GM06990 (cell line): ENCODE measurements around the gene TRAF3.

Experiments
- DNase-seq: peaks from one replicate; pipeline ENCODE4 v3.0.0-alpha.2; 2011; ENCODE audit not compliant: insufficient read length; ENCODE audit errors: extremely low read depth
- H3K27me3 ChIP-seq: replicated peaks from 2 replicates; pipeline ENCODE4 v1.6.0; 2011; ENCODE audit warnings: low read length; ENCODE audit not compliant: control insufficient read depth, insufficient read depth
- H3K36me3 ChIP-seq: 2 replicates; pipeline ENCODE4 v1.5.1; 2011; ENCODE audit warnings: low read length; ENCODE audit not compliant: control insufficient read depth, insufficient read depth
- H3K4me3 ChIP-seq: replicated peaks from 2 replicates; pipeline ENCODE4 v1.5.1; 2011; ENCODE audit warnings: low read depth, mild to moderate bottlenecking, control low read depth, low read length
- TF ChIP-seq, protein P1 (sequence below): IDR thresholded peaks from 2 replicates; pipeline ENCODE4 v1.5.1; 2011; ENCODE audit warnings: low read length, control low read depth, mild to moderate bottlenecking, inconsistent platforms; ENCODE audit not compliant: insufficient read depth, poor library complexity, severe bottlenecking

Gene TRAF3

DNA sequence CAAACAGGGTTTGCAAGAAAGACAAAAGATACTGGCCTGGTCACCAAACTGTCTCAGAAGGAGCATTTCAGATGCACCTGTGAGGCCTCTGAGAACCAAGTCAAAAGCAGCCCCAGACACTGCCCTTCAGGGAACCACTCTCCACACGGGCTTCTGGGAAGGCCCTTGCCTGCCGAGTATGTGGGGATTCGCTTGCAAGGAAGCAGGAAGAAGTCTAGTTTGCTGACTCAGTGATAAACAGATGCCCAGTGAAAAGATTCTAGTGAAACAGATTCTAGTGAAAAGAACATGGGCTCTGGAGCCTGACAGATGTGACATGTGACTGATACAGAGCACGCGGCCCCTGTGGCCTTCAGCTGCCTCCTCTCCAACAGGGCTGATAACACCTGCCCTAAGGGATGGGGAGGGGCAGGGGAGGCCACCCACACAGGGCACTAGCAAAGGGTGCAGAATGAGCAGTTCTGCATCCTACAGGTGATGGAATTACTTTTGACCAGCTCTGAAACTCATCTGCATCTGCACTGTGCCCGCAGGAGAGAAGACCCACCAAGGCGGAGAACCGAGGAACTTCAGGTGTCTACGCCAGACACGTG is 164.3 kb downstream of the TRAF3 start:
- no peak for DNase-seq
- TF ChIP-seq, protein P1, sequence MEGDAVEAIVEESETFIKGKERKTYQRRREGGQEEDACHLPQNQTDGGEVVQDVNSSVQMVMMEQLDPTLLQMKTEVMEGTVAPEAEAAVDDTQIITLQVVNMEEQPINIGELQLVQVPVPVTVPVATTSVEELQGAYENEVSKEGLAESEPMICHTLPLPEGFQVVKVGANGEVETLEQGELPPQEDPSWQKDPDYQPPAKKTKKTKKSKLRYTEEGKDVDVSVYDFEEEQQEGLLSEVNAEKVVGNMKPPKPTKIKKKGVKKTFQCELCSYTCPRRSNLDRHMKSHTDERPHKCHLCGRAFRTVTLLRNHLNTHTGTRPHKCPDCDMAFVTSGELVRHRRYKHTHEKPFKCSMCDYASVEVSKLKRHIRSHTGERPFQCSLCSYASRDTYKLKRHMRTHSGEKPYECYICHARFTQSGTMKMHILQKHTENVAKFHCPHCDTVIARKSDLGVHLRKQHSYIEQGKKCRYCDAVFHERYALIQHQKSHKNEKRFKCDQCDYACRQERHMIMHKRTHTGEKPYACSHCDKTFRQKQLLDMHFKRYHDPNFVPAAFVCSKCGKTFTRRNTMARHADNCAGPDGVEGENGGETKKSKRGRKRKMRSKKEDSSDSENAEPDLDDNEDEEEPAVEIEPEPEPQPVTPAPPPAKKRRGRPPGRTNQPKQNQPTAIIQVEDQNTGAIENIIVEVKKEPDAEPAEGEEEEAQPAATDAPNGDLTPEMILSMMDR: no peak
- Histone ChIP-seq H3K27me3 (no peaks in the 10 kb centered on the region), H3K4me3 (no peak overlapping the region), H3K36me3 (peaks cover 2% of the 10 kb centered on the region)

DNA sequence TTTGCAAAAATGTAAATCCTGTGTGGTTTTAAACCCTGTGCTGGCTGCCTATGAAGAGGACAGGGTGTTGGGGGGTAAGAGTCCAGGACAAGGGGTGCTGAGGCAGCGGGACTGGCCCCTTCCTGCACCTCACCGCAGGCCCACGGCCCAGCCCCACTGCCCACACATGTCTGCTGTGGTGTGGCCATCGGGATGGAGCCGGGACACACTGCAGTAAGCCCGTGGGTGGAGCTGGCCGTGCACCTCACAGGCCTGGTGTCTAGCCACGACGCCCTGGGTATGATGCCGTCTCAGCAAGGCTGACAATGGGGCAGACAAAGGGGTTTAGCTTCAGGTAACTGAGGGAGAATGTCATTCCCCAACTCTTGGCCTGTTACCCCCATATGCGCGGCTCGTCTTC is 164.8 kb downstream of the TRAF3 start:
- Histone ChIP-seq H3K4me3 (no peak overlapping the region), H3K27me3 (no peaks in the 10 kb centered on the region), H3K36me3 (peaks cover 2% of the 10 kb centered on the region)
- TF ChIP-seq, protein P1: no peak
- no peak for DNase-seq

DNA sequence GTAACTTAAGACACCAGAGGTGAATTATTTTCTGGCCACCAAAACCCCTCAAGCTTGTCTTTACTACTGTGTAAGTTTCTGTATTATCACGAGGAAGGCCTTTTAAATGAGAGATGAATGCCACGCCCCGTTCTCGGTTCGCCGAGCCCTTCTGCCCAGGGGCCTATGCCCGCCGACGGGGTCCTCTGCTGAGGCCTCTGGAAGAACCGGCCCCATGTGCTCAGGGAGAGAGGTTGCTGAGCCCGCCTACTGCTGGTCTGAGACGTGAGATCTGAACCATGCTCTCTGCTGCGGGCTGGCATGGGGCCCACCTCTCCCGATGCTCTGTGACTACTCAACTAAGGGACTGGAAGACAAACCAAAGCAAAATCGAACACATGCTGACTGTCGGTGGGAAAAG is 166.2 kb downstream of the TRAF3 start:
- H3K27me3 ChIP-seq: no peaks in the 10 kb centered on the region
- TF ChIP-seq, protein P1: no peak
- no peak overlapping the region for H3K4me3 ChIP-seq
- H3K36me3 ChIP-seq: peaks cover 2% of the 10 kb centered on the region; the same call in 1 of the 2 replicates
- no peak for DNase-seq

DNA sequence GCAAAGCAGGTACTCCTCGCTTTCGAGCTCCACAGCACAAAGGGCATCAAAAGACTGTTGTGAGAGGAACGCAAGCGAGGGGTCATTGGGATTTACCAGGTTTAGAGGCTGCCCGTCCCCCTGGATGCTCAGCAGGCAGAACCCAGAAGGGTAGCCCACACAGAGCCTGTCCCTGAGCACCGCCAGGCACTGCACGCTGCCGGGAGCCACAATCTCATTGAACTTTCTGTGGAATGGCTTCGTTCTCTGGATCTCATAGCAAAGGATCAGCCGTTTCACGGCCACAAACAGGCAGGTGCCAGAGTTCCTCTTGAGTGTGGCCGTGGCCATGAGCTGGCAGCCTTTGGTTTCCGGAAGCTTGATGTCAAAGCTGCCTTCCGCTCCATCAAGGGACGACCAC is 166.7 kb downstream of the TRAF3 start:
- Histone ChIP-seq H3K27me3 (no peaks in the 10 kb centered on the region), H3K4me3 (no peak overlapping the region), H3K36me3 (peaks cover 2% of the 10 kb centered on the region)
- TF ChIP-seq, protein P1: no peak
- DNase-seq: no peak

DNA sequence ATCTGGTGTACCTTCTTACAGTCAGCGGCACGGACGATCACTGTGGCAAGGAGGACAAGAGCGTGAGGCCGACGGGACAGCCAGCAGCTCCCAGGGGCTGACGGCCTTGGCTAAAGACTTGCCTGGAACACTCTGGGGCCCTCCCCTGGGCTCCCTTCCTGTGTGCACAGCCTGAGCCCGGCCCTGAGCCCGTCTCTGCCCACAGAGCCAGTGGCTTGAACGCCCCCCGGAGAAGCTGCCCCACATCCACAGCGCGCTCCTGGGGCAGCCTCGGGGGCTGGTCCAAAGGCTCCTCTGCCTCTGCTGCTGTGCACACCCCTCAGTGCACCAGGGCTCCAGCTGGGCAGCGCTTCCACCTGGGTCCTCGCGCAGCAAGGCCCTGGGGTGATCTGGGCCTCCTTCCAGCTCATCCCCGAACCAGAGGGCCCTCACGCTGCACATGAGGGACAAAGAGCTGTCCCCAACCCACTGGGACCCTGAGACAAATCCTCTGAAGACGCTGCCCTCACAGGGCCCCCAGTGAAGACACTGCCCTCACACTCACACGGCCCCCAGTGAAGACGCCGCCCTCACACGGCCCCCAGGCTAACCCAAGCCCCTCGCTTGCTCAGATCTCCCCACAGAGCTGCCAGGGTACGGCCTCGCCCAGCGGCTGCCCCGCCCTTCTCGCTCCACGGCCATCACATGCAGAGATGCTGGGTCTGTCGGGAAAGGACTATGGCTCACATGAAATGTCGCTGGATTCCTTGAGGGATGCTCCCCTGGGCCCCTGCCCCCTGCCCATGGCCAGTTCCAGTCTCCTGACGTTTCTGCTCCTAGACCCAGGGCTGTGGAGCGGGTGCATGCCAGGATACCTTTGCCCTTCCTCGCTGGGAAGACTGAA is 167.4 kb downstream of the TRAF3 start:
- Histone ChIP-seq H3K27me3 (no peaks in the 10 kb centered on the region), H3K4me3 (no peak overlapping the region), H3K36me3 (peaks cover 2% of the 10 kb centered on the region)
- TF ChIP-seq, protein P1: no peak
- no peak for DNase-seq
